Measurements from ENCODE around the gene SLC25A30.

Gene SLC25A30

DNA sequence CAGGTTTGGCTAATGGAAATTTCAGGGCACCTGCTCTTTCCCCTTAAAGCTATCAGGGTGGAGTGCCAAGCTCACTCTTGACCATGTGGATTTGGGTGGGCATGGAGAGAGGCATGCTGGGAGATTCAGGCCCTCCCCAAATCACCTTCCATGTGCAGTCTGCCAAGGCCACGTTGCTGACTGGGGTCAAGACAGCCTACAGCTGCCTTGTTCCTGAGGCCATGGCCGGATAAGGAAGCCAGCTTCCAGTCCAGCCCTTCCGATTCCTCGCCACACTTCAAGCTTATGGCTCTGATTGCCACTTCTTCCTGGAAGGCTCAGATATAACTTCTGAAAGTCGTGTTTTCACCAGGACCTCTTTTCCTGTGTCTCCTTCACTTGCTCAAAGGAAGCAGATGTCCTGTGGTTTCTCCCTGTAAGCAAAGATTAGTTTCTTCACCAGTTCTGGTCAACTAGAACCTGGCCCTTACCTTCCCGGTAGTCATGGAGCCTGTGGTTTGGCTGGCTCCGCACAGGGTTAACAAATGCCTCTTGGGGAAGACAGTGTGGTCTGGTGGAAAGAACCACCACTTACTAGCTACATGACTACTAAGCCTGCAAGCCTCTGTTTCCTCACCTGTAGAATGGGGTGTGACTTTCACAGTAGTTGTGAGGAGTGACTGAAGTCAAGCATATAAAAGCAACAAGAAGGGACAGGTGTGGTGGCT, 61.1 kb downstream of the SLC25A30 start:
- Histone ChIP-seq H3K4me3 (ENCODE audit: insufficient read depth, low read length, poor library complexity, severe bottlenecking) (no peak overlapping the region), H3K36me3 (ENCODE audit: low read length) (no peaks in the 10 kb centered on the region), H4K20me1 (ENCODE audit: low read depth, low read length) (no peaks in the 10 kb centered on the region), H3K9me3 (ENCODE audit: insufficient read depth, low read length) (no peaks in the 10 kb centered on the region), H3K9me2 (replicated peaks; ENCODE audit: insufficient read depth, low read length) (no peaks in the 10 kb centered on the region), H3K79me2 (ENCODE audit: insufficient read depth, low read length) (no peaks in the 10 kb centered on the region), H3K4me2 (ENCODE audit: low read depth, low read length, poor library complexity, severe bottlenecking) (no peak overlapping the region), H3K27me3 (ENCODE audit: low read length) (no peaks in the 10 kb centered on the region), H2AFZ (ENCODE audit: low read depth, low read length, severe bottlenecking) (no peak overlapping the region), H3K9ac (ENCODE audit: low read length) (no peak overlapping the region), H3F3A (ENCODE audit: insufficient read depth) (no peaks in the 10 kb centered on the region), H3K27ac (ENCODE audit: low read depth, low read length) (no peak overlapping the region)
- TF ChIP-seq, protein P1, sequence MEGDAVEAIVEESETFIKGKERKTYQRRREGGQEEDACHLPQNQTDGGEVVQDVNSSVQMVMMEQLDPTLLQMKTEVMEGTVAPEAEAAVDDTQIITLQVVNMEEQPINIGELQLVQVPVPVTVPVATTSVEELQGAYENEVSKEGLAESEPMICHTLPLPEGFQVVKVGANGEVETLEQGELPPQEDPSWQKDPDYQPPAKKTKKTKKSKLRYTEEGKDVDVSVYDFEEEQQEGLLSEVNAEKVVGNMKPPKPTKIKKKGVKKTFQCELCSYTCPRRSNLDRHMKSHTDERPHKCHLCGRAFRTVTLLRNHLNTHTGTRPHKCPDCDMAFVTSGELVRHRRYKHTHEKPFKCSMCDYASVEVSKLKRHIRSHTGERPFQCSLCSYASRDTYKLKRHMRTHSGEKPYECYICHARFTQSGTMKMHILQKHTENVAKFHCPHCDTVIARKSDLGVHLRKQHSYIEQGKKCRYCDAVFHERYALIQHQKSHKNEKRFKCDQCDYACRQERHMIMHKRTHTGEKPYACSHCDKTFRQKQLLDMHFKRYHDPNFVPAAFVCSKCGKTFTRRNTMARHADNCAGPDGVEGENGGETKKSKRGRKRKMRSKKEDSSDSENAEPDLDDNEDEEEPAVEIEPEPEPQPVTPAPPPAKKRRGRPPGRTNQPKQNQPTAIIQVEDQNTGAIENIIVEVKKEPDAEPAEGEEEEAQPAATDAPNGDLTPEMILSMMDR (IDR thresholded peaks at IDR 0.05; ENCODE audit: insufficient read depth, low read length, poor library complexity, severe bottlenecking) = no peak
- no peak for TF ChIP-seq EZH2phosphoT487 (conservative IDR thresholded peaks at IDR 0.05; ENCODE audit: low read length)

DNA sequence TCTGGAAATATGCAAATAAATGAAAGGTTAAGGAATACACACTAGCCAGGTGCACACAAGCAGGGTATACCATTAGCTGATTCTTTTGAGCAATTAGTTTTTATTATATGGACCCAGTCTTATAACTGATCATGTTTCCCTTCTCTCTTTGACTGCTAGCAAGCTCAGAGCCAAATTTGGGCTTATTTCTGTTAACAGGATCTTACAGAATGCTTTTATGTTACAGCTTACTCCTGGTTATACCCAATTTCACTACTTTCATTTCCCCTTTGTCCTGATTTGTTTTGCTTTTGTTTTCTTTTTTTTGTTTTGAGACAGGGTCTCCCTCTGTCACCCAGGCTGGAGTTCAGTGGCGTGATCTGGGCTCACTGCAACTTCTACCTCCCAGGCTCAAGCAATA, 64.3 kb downstream of the SLC25A30 start:
- no peak overlapping the region for H3K4me2 ChIP-seq (ENCODE audit: low read depth, low read length, poor library complexity, severe bottlenecking)
- TF ChIP-seq EZH2phosphoT487 (conservative IDR thresholded peaks at IDR 0.05; ENCODE audit: low read length) = no peak
- TF ChIP-seq, protein P1 (IDR thresholded peaks at IDR 0.05; ENCODE audit: insufficient read depth, low read length, poor library complexity, severe bottlenecking) = no peak
- no peaks in the 10 kb centered on the region for H4K20me1 ChIP-seq (ENCODE audit: low read depth, low read length)
- H3K27ac ChIP-seq (ENCODE audit: low read depth, low read length) = no peak overlapping the region
- H3K9ac ChIP-seq (ENCODE audit: low read length) = no peak overlapping the region
- no peaks in the 10 kb centered on the region for H3K79me2 ChIP-seq (ENCODE audit: insufficient read depth, low read length)
- no peak overlapping the region for H3K4me3 ChIP-seq (ENCODE audit: insufficient read depth, low read length, poor library complexity, severe bottlenecking)
- no peaks in the 10 kb centered on the region for H3K9me2 ChIP-seq (replicated peaks; ENCODE audit: insufficient read depth, low read length)
- H3F3A ChIP-seq (ENCODE audit: insufficient read depth) = no peaks in the 10 kb centered on the region
- H3K9me3 ChIP-seq (ENCODE audit: insufficient read depth, low read length) = no peaks in the 10 kb centered on the region
- H2AFZ ChIP-seq (ENCODE audit: low read depth, low read length, severe bottlenecking) = no peak overlapping the region
- H3K36me3 ChIP-seq (ENCODE audit: low read length) = no peaks in the 10 kb centered on the region
- H3K27me3 ChIP-seq (ENCODE audit: low read length) = no peaks in the 10 kb centered on the region

DNA sequence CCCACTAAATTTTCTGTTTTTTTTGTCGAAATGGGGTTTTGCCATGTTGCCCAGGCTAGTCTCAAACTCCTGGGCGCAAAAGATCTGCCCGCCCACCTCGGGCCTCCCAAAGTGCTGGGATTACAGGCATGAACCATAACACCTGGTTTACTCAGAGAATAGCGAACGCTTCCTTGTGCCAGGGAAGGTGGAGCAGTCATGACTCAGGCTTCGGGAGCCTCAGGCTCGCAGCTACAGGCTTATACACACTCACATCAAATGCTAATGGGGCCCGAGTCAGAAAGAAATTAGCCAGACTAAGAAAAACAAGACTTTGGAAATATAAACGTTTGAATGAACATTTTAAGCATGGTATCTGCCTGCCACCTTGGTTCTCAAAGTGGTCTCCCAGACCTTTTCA, 66.1 kb downstream of the SLC25A30 start:
- Histone ChIP-seq H3K79me2 (ENCODE audit: insufficient read depth, low read length) (no peaks in the 10 kb centered on the region), H3F3A (ENCODE audit: insufficient read depth) (no peaks in the 10 kb centered on the region), H2AFZ (ENCODE audit: low read depth, low read length, severe bottlenecking) (no peak overlapping the region), H3K36me3 (ENCODE audit: low read length) (no peaks in the 10 kb centered on the region), H3K4me3 (ENCODE audit: insufficient read depth, low read length, poor library complexity, severe bottlenecking) (no peak overlapping the region), H3K27ac (ENCODE audit: low read depth, low read length) (no peak overlapping the region), H3K4me2 (ENCODE audit: low read depth, low read length, poor library complexity, severe bottlenecking) (no peak overlapping the region), H3K9me3 (ENCODE audit: insufficient read depth, low read length) (no peaks in the 10 kb centered on the region), H3K9ac (ENCODE audit: low read length) (no peak overlapping the region), H3K27me3 (ENCODE audit: low read length) (no peaks in the 10 kb centered on the region), H3K9me2 (replicated peaks; ENCODE audit: insufficient read depth, low read length) (no peaks in the 10 kb centered on the region), H4K20me1 (ENCODE audit: low read depth, low read length) (no peaks in the 10 kb centered on the region)
- TF ChIP-seq, protein P1 (IDR thresholded peaks at IDR 0.05; ENCODE audit: insufficient read depth, low read length, poor library complexity, severe bottlenecking) = no peak
- TF ChIP-seq EZH2phosphoT487 (conservative IDR thresholded peaks at IDR 0.05; ENCODE audit: low read length) = no peak
